Progenitor cell of endocrine pancreas (in vitro differentiated cells): Measurements from ENCODE around the gene EGFL8. TPM values are rescaled to one million over a fixed set of nuclear protein-coding genes. Genes with fewer than 3 reads are reported as not detected.
A peak's percentile ranks its signal among the peaks of the same experiment; 100 is the strongest.

Experiments used
- DNase-seq: peaks from one replicate; pipeline ENCODE4 v3.0.0; 2021; ENCODE audit warnings: low spot score; ENCODE audit not compliant: unreplicated experiment
- H3K27ac Mint-ChIP-seq: 2 replicates; pipeline ENCODE4 v1.8.0; 2021; ENCODE audit warnings: mild to moderate bottlenecking, moderate library complexity, mixed read lengths
- H3K27me3 Mint-ChIP-seq: 2 replicates; pipeline ENCODE4 v1.8.0; 2021; ENCODE audit warnings: mixed read lengths
- H3K36me3 Mint-ChIP-seq: 2 replicates; pipeline ENCODE4 v1.8.0; 2022; ENCODE audit warnings: mixed read lengths; ENCODE audit not compliant: insufficient read depth
- H3K4me1 Mint-ChIP-seq: 2 replicates; pipeline ENCODE4 v1.8.0; 2021; ENCODE audit warnings: low read depth, mixed read lengths
- H3K4me3 Mint-ChIP-seq: 2 replicates; pipeline ENCODE4 v1.8.0; 2021; ENCODE audit warnings: low read depth, mild to moderate bottlenecking, moderate library complexity, mixed read lengths
- H3K9me3 Mint-ChIP-seq: 2 replicates; pipeline ENCODE4 v1.8.0; 2021; ENCODE audit warnings: low read depth, mixed read lengths
- total RNA-seq: library from RNA; stranded (reverse); gene quantifications from 2 replicates; pipeline ENCODE4 v1.2.1, GENCODE V29; 2021
- TF ChIP-seq, protein P1 (sequence below): fragments of 200-600 bp; sonication (generic); IDR thresholded peaks from one replicate; pipeline ENCODE4 v1.5.0; 2021; ENCODE audit warnings: antibody characterized with exemption, mild to moderate bottlenecking; ENCODE audit not compliant: unreplicated experiment

Gene EGFL8
- total RNA-seq, 1 donor from 2014 or later, result 83.1 TPM

DNA sequence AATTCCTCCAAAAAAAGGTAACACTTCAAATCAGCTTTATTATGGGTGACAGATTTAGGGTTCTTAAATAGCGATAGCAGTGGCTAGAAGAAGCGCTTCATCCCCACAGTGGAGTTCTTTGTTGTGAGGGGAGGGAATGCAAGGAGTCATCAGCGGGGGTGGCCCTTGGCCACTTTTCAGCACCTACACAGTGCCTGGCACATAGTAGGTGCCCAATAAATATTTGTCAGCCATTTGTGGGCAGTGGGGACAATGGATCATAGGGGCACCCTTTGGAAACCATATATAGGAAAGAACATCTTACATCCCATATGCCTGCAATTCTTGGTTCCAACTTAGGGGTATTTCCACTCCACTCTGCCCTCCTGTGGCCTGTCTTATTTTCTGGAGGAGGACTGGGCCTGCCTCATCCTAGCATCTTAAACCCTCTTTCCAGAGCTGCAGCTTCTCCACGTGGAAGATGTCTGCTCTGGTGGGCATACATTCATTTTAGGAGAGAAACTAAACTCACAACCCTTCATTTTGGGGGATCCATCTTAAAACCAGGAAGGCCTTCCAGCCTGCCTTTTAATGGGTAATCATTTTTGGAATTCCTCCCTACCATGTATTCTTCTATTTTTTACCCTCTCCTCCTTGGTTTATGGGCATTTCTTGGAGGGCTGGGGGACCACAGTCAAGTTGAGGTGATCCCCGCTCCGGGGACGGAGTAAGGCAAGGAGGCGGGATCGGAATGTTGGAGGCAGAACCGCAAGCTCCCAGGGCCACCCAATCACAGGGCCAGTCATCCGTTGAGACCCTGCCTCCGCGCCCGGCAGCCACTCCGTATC is 30.6 kb downstream of the EGFL8 start:
- H3K27ac Mint-ChIP-seq, result peak overlapping the region; percentile 99
- H3K4me3 Mint-ChIP-seq, result peak overlapping the region; percentile 93
- DNase-seq, result no peak
- H3K27me3 Mint-ChIP-seq, result no peaks in the 10 kb centered on the region
- H3K9me3 Mint-ChIP-seq, result no peaks in the 10 kb centered on the region
- TF ChIP-seq, protein P1, sequence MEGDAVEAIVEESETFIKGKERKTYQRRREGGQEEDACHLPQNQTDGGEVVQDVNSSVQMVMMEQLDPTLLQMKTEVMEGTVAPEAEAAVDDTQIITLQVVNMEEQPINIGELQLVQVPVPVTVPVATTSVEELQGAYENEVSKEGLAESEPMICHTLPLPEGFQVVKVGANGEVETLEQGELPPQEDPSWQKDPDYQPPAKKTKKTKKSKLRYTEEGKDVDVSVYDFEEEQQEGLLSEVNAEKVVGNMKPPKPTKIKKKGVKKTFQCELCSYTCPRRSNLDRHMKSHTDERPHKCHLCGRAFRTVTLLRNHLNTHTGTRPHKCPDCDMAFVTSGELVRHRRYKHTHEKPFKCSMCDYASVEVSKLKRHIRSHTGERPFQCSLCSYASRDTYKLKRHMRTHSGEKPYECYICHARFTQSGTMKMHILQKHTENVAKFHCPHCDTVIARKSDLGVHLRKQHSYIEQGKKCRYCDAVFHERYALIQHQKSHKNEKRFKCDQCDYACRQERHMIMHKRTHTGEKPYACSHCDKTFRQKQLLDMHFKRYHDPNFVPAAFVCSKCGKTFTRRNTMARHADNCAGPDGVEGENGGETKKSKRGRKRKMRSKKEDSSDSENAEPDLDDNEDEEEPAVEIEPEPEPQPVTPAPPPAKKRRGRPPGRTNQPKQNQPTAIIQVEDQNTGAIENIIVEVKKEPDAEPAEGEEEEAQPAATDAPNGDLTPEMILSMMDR, result peak; percentile 46
- no peaks in the 10 kb centered on the region for H3K36me3 Mint-ChIP-seq
- peaks cover 31% of the 10 kb centered on the region for H3K4me1 Mint-ChIP-seq

DNA sequence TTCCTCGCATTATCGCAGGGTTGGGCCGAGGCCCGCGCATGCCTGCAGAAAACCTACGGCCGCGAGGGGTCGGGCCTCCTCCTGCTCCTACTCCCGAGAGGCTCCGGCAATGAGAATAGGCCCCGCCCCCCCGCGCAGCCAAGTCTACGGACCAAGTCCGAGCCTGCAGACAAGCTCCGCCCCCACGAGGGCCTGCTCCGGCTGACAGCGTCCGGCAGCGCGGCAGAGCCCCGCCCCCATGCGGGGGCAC is 31.2 kb downstream of the EGFL8 start:
- peak overlapping the region; percentile 93 for H3K4me3 Mint-ChIP-seq
- no peaks in the 10 kb centered on the region for H3K36me3 Mint-ChIP-seq
- peak overlapping the region; percentile 100 for H3K27ac Mint-ChIP-seq
- TF ChIP-seq, protein P1, result peak; percentile 45
- peak; percentile 100 for DNase-seq
- H3K27me3 Mint-ChIP-seq, result no peaks in the 10 kb centered on the region
- no peaks in the 10 kb centered on the region for H3K9me3 Mint-ChIP-seq
- H3K4me1 Mint-ChIP-seq, result peaks cover 26% of the 10 kb centered on the region

DNA sequence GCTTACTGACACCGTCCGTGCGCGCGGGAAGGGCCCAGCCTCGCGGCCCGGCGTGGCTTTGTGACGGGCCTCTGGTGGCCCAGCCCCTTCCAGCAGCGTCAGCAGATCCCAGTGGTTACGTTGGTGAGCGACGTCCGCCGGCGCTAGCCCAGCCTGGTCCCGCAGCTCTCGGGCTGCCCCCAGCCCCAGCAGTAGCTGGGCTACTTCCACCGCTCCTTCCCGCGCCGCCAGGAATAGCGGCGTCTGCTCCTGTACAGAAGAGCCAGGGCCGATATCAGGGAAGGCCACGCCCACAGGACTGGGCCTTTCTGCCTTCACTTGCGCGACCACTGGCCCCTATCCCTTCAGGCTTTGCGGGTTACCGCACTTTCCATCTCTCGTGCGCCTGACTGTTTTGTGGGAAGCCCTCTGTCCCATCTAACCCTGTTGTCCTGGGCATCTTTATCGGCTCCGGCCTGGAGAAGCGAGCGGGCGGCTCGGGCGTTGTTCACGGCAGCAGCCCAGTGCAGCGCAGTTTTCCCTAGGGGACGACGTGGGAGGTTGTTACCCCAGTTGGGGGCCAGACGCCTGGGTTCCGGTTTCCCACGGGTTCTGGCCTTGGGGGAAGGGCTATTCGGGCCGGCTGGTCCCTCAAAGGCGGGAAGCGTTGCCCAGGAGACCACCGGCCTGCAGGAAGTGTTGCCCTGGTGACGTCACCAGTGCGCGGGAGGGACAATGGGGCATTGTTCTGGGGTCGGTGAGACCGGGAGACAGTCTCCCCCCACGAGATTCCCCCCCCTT is 31.7 kb downstream of the EGFL8 start:
- H3K36me3 Mint-ChIP-seq, result no peaks in the 10 kb centered on the region
- TF ChIP-seq, protein P1, result no peak
- peak; percentile 75 for DNase-seq
- H3K4me3 Mint-ChIP-seq, result peak overlapping the region; percentile 93
- H3K4me1 Mint-ChIP-seq, result peaks cover 23% of the 10 kb centered on the region
- peak overlapping the region; percentile 100 for H3K27ac Mint-ChIP-seq
- H3K9me3 Mint-ChIP-seq, result no peaks in the 10 kb centered on the region
- no peaks in the 10 kb centered on the region for H3K27me3 Mint-ChIP-seq

DNA sequence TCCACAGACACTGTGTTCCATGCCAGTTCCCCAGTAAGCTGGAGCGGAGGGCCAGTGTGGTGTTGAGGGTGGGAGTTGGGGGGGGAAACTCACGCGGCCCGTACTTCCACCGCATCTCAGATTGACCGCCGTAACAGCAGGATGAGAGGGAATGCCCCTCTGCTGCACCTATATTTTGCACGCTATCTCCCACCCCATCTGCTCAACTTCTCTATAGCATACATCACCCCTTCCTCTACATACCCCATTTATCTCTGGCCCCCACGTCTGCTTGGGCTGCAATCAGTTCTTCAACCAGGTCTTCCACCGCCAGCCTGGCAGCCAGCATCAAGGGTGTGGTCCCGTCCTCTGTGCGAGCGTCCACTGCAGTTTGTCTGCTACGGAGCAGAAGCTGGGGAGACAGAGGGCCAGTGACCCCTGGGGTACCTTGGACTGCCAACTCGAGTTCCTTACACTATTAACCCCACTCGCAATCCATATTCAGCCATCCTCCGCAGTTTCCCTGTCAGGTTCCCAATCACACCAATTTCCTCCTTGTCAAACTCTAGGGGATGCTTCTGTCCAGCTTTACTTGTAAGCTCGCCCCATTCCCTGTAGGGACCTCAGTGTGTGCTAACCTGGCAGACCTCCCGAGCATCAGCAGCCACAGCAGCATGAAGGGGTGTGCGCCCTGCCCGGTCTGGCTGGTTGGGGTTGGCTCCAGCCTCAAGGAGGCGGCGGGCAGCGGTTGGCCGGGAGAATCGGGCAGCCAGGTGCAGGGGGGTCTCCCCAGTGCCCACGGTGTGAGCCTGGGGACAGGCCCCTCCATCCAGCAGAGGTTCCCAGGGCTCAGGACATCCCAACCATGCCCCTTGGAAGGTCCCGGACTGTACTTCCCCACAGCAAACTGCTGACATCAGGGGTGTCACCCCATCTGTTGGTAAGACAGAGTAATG is 32.6 kb downstream of the EGFL8 start:
- TF ChIP-seq, protein P1, result no peak
- Mint-ChIP-seq H3K4me3 (peak overlapping the region; percentile 93), H3K27ac (peak overlapping the region; percentile 100), H3K9me3 (no peaks in the 10 kb centered on the region), H3K4me1 (peaks cover 18% of the 10 kb centered on the region), H3K36me3 (no peaks in the 10 kb centered on the region), H3K27me3 (no peaks in the 10 kb centered on the region)
- DNase-seq, result no peak

DNA sequence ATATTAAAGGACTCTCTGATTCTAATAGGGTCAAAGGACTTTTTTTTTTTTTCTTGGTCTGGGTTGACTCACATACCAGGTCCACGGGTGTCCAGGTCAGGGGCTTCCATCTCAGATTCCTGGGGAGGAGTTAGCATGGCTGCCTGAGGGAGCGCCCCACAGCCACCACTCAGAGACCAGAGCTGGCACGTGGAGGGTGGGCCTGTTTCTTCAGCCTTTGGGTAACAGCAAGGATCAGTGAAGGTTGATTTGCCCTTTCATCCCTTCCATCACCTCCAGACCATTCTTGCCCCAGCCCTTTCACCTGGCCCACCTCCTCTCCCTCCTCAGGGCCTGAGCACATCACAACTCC is 33.9 kb downstream of the EGFL8 start:
- TF ChIP-seq, protein P1, result no peak
- no peak for DNase-seq
- Mint-ChIP-seq H3K9me3 (no peaks in the 10 kb centered on the region), H3K4me1 (peaks cover 13% of the 10 kb centered on the region), H3K27me3 (peaks cover under 1% of the 10 kb centered on the region), H3K4me3 (no peak overlapping the region), H3K27ac (no peak overlapping the region), H3K36me3 (no peaks in the 10 kb centered on the region)
